IMR-90 (cell line): ENCODE data around the gene SPPL2A.

Experiments used
- CEBPB ChIP-seq: IDR thresholded peaks from 2 replicates; pipeline ENCODE4 v1.6.1; 2012; ENCODE audit warnings: low read depth, low read length, improper control_type of control experiment
- CTCF ChIP-seq: conservative IDR thresholded peaks from 2 replicates; pipeline ENCODE4 v1.5.1; 2012; ENCODE audit warnings: mild to moderate bottlenecking, low read depth, low read length, improper control_type of control experiment
- POLR2A ChIP-seq: IDR thresholded peaks from 2 replicates; pipeline ENCODE4 v1.6.1; 2012; ENCODE audit warnings: mild to moderate bottlenecking, low read depth, low read length
- TF ChIP-seq, protein P1 (sequence below): fragments of 150-350 bp; IDR thresholded peaks from 2 replicates; pipeline ENCODE4 v1.6.1; 2016; ENCODE audit warnings: low read depth, mild to moderate bottlenecking, low read length, moderate library complexity, borderline replicate concordance

DNA sequence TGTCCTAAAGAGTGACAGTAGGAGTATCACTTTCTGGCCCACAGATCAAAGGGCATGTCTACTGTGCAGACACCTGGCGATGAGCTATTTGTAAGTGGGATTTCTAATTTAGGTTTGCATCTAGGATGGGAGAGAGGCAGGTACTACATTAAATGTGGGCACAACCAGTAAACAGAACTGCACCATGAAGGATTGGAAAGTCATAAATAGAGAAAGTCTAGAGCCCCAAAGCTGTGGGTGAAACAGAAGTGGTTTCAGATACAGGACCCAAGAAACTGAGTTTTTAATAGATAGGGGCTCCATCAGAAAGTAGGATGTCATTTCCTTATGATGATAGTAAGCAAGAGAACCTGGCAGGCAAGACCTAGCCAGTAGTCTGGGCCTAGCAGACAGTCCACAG, 35.2 kb upstream of the SPPL2A start:
- TF ChIP-seq CTCF (no peak), CEBPB (no peak), POLR2A (no peak)
- TF ChIP-seq, protein P1, sequence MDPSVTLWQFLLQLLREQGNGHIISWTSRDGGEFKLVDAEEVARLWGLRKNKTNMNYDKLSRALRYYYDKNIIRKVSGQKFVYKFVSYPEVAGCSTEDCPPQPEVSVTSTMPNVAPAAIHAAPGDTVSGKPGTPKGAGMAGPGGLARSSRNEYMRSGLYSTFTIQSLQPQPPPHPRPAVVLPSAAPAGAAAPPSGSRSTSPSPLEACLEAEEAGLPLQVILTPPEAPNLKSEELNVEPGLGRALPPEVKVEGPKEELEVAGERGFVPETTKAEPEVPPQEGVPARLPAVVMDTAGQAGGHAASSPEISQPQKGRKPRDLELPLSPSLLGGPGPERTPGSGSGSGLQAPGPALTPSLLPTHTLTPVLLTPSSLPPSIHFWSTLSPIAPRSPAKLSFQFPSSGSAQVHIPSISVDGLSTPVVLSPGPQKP: no peak
